ENCODE measurements around the gene TXNDC9.

- TF ChIP-seq CTCF (IDR thresholded peaks at IDR 0.05 in 4 of 5, conservative IDR thresholded peaks at IDR 0.05 in 1 of 5) (no peak), POLR2A (IDR thresholded peaks at IDR 0.05) (no peak)
Observed at GRCh38 chr2:99373144-99373543, 37.0 kb upstream of the TXNDC9 start.
